Large intestine (tissue), 3 donors: Measurements from ENCODE around the gene ARHGAP11B. TPM values are rescaled to one million over a fixed set of nuclear protein-coding genes. Genes with fewer than 3 reads are reported as not detected.
"Not testable (repeated sequence)": the region's sequence is repeated elsewhere in the genome, so short reads cannot be mapped to it uniquely, and the experiment has no call there.

Experiments
- DNase-seq, 2 donors: peaks; one replicate each; pipeline versions ENCODE4 v3.0.0 to v3.0.0-alpha.2; 2013
- H3K27ac ChIP-seq: one replicate; pipeline ENCODE4 v1.5.1; 2013; ENCODE audit warnings: low read length
- H3K27me3 ChIP-seq: 2 replicates; pipeline ENCODE4 v1.6.1; 2013; ENCODE audit warnings: low read length; ENCODE audit not compliant: control insufficient read depth, insufficient read depth
- H3K36me3 ChIP-seq: 2 replicates; pipeline ENCODE4 v1.6.1; 2013; ENCODE audit warnings: low read length; ENCODE audit not compliant: control insufficient read depth, insufficient read depth
- H3K4me1 ChIP-seq: one replicate; pipeline ENCODE4 v1.6.1; 2013; ENCODE audit warnings: low read length; ENCODE audit not compliant: control insufficient read depth, insufficient read depth
- H3K4me3 ChIP-seq: one replicate; pipeline ENCODE4 v1.5.1; 2013; ENCODE audit warnings: low read length
- H3K9me3 ChIP-seq: one replicate; pipeline ENCODE4 v1.6.1; 2013; ENCODE audit warnings: mild to moderate bottlenecking, low read depth, low read length, moderate library complexity; ENCODE audit not compliant: control insufficient read depth
- WGBS: methylation state at CpG from one replicate; pipeline ENCODE4 v1.1.5; 2013; ENCODE audit warnings: low lambda C conversion rate; ENCODE audit not compliant: insufficient coverage; 5-methylcytosine and 5-hydroxymethylcytosine counted together
- polyA plus RNA-seq: library from polyadenylated mRNA; unstranded; fragments of 120-200 nt; gene quantifications from one replicate; pipeline ENCODE4 v1.2.1, GENCODE V29; 2013

The ARHGAP11B gene

GRCh38 chr15:30661154-30661553 lies 35.2 kb downstream of the ARHGAP11B start:
- H3K9me3 ChIP-seq, H3K4me3 ChIP-seq, H3K4me1 ChIP-seq, H3K27me3 ChIP-seq, H3K27ac ChIP-seq, DNase-seq, H3K36me3 ChIP-seq: not testable (repeated sequence)
- no CpG with 5 or more reads among the region's 1 CpG for WGBS

DNA sequence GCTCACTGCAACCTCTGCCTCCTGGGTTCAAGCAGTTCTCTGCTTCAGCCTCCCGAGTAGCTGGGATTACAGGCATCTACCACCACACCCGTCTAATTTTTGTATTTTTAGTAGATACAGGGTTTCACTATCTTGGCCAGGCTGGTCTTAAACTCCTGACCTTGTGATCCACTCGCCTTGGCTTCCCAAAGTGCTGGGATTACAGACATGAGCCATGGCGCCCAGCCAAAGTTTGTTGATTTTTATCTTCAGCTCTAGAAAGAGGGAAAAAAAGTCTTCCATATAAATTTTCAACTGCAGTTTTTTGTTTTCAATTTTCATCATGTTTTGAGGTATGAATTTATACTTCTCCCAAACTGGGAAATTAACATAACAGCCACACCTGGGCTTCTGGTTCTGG lies 43.7 kb downstream of the ARHGAP11B start:
- H3K27me3 ChIP-seq, H3K9me3 ChIP-seq, H3K36me3 ChIP-seq, DNase-seq, H3K27ac ChIP-seq, H3K4me3 ChIP-seq, H3K4me1 ChIP-seq: not testable (repeated sequence)
- WGBS, result no CpG with 5 or more reads among the region's 4 CpGs

- no peak for DNase-seq
- no CpG with 5 or more reads among the region's 2 CpGs for WGBS
- no peak overlapping the region for H3K4me3 ChIP-seq
- H3K36me3 ChIP-seq, result no peaks in the 10 kb centered on the region
- no peaks in the 10 kb centered on the region for H3K9me3 ChIP-seq
- H3K27ac ChIP-seq, result no peak overlapping the region
- H3K27me3 ChIP-seq, result no peaks in the 10 kb centered on the region
- H3K4me1 ChIP-seq, result no peaks in the 10 kb centered on the region
Measured at GRCh38 chr15:30670056-30670455, 44.1 kb downstream of the ARHGAP11B start.

GRCh38 chr15:30671309-30671708 lies 45.4 kb downstream of the ARHGAP11B start:
- H3K27ac ChIP-seq, result no peak overlapping the region

DNA sequence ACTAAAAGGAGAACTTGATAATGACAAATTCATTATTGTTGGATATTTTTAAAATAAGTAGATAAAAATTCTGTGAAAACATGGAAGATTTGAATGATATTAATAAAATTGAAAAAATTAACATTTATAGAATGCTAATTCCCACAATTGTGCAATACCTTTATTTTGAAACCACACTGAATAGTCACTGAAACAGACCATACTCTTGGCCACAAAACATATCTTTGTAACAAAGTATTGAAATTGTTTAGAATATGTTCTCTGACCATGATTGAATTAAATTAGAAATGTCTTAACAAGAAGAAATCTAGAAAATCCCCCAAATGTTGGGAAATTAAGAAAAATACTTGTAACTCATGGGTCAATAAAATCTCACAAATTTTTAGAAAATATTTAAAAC lies 49.2 kb downstream of the ARHGAP11B start:
- no peak overlapping the region for H3K27ac ChIP-seq
- no peak for DNase-seq
- H3K4me1 ChIP-seq, result no peaks in the 10 kb centered on the region
- H3K9me3 ChIP-seq, result no peaks in the 10 kb centered on the region
- H3K4me3 ChIP-seq, result no peak overlapping the region
- no peaks in the 10 kb centered on the region for H3K27me3 ChIP-seq
- H3K36me3 ChIP-seq, result no peaks in the 10 kb centered on the region

More at GRCh38 chr15:30671309-30671708, 45.4 kb downstream of the ARHGAP11B start:
- H3K4me1 ChIP-seq, result no peaks in the 10 kb centered on the region
- H3K36me3 ChIP-seq, result no peaks in the 10 kb centered on the region
- WGBS, result 100% methylated on average over 1 of the region's 1 CpG
- no peak overlapping the region for H3K4me3 ChIP-seq
- DNase-seq, result no peak
- H3K9me3 ChIP-seq, result no peaks in the 10 kb centered on the region
- H3K27me3 ChIP-seq, result no peaks in the 10 kb centered on the region

GRCh38 chr15:30675891-30676290 lies 50.0 kb downstream of the ARHGAP11B start:
- not testable (repeated sequence) for H3K27me3 ChIP-seq, H3K4me1 ChIP-seq, H3K36me3 ChIP-seq, H3K9me3 ChIP-seq, H3K27ac ChIP-seq, DNase-seq, H3K4me3 ChIP-seq
- WGBS, result no CpG with 5 or more reads among the region's 4 CpGs

DNA sequence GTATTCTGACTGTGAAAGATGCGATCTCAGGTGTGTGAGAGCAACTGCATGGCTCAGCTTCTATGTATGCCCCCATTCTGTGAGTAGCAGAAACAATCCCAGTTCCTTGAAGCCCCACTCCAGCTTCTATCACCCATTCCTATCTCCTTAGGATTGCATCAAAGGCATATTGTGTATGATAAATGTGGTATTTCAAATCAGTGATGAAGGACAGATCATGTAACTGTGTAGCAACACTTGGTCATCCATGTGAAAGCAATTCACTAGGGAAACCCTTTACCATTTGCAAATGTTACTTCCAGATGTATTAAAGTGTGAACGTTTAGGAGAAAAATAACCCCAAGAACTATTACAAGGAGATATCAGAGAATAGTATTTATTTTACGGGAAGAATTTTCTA lies 55.1 kb downstream of the ARHGAP11B start:
- WGBS, result 100% methylated on average over 1 of the region's 3 CpGs
- not testable (repeated sequence) for H3K4me3 ChIP-seq, H3K36me3 ChIP-seq, DNase-seq, H3K27me3 ChIP-seq, H3K4me1 ChIP-seq, H3K9me3 ChIP-seq, H3K27ac ChIP-seq

- not testable (repeated sequence) for H3K27ac ChIP-seq, DNase-seq, H3K27me3 ChIP-seq, H3K36me3 ChIP-seq, H3K4me1 ChIP-seq, H3K4me3 ChIP-seq, H3K9me3 ChIP-seq
- no CpG with 5 or more reads among the region's 6 CpGs for WGBS
Measured at GRCh38 chr15:30685709-30686285, 59.9 kb downstream of the ARHGAP11B start.

DNA sequence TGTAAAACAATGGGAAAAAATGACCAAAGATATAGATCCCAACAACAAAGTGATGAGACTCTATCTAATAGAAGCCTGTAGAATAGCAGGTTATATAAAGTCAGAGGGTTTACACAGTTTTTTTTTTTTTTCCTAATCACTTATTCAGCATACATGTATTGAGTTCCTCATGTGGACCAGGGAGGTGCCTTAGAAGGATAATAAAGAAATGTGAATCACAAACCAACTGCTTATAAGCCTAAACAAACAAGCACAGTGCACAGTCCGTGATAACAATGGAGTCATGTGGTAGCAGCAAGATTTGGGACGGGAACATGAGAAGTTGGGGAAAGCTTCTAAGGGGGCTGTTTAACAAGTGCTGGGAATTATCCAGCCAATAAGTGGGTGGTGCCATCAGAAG lies 60.7 kb downstream of the ARHGAP11B start:
- H3K36me3 ChIP-seq, H3K4me3 ChIP-seq, DNase-seq, H3K27me3 ChIP-seq, H3K4me1 ChIP-seq, H3K9me3 ChIP-seq, H3K27ac ChIP-seq: not testable (repeated sequence)
- WGBS, result no CpG with 5 or more reads among the region's 2 CpGs

Other genes starting within 250 kb of the ARHGAP11B start
- gene CHRFAM7A, start 232.6 kb upstream of the ARHGAP11B start, polyA plus RNA-seq, result 3.2 TPM
- gene GOLGA8R, start 211.9 kb upstream of the ARHGAP11B start, polyA plus RNA-seq, result 6.8 TPM
- gene GOLGA8Q, start 74.1 kb upstream of the ARHGAP11B start, polyA plus RNA-seq, result 1.4 TPM
- 0.28 TPM for gene GOLGA8H, start 22.1 kb upstream of the ARHGAP11B start, polyA plus RNA-seq